ENCODE data around the gene F12.

DNA sequence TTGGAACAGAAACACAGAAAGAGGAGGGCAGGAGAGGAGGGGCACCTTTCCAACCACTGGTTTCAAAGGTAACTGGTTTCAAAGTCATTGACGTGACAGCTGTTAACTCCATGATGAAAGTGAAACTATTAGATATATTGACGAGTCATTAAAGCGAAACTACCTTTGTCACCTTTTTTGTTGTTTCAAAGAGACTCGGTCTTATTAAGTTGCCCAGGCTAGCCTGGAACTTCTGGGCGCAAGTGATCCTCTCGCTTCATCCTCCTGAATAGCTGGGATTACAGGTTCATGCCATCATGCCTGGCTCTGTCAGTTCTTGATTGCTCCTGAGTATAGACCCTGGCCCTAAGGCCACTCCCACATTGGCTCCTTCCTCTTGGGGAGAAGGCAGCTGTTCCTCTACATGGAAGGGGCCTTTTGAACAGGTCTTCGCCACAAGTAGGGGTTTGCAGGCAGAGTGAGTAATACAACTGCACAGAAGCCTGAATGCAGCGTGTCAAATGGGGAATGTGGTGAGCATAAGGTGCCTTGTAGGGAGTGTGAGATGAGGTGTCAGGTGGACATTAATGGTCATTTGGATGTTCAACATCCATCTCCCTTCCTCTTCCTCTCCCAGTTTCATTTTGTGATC is 3.4 kb upstream of the F12 start:
- TF ChIP-seq, protein P1, sequence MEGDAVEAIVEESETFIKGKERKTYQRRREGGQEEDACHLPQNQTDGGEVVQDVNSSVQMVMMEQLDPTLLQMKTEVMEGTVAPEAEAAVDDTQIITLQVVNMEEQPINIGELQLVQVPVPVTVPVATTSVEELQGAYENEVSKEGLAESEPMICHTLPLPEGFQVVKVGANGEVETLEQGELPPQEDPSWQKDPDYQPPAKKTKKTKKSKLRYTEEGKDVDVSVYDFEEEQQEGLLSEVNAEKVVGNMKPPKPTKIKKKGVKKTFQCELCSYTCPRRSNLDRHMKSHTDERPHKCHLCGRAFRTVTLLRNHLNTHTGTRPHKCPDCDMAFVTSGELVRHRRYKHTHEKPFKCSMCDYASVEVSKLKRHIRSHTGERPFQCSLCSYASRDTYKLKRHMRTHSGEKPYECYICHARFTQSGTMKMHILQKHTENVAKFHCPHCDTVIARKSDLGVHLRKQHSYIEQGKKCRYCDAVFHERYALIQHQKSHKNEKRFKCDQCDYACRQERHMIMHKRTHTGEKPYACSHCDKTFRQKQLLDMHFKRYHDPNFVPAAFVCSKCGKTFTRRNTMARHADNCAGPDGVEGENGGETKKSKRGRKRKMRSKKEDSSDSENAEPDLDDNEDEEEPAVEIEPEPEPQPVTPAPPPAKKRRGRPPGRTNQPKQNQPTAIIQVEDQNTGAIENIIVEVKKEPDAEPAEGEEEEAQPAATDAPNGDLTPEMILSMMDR (IDR thresholded peaks at IDR 0.05), result no peak
- TF ChIP-seq, protein P2, sequence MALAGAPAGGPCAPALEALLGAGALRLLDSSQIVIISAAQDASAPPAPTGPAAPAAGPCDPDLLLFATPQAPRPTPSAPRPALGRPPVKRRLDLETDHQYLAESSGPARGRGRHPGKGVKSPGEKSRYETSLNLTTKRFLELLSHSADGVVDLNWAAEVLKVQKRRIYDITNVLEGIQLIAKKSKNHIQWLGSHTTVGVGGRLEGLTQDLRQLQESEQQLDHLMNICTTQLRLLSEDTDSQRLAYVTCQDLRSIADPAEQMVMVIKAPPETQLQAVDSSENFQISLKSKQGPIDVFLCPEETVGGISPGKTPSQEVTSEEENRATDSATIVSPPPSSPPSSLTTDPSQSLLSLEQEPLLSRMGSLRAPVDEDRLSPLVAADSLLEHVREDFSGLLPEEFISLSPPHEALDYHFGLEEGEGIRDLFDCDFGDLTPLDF (CRISPR knock-in tag; IDR thresholded peaks at IDR 0.05), result no peak
- TF ChIP-seq ZNF138 (CRISPR knock-in tag; conservative IDR thresholded peaks at IDR 0.05) (no peak), STAT6 (CRISPR knock-in tag; conservative IDR thresholded peaks at IDR 0.05; ENCODE audit: low read depth) (no peak), SMAD3 (CRISPR knock-in tag; IDR thresholded peaks at IDR 0.05; ENCODE audit: borderline replicate concordance) (no peak), ZNF219 (CRISPR knock-in tag; IDR thresholded peaks at IDR 0.05; ENCODE audit: borderline replicate concordance) (no peak), FOXK1 (CRISPR knock-in tag; IDR thresholded peaks at IDR 0.05) (no peak), SP1 (CRISPR knock-in tag; conservative IDR thresholded peaks at IDR 0.05) (no peak), JUN (CRISPR knock-in tag; IDR thresholded peaks at IDR 0.05) (no peak), CREM (CRISPR knock-in tag; IDR thresholded peaks at IDR 0.05) (no peak)
- TF ChIP-seq, protein P3, sequence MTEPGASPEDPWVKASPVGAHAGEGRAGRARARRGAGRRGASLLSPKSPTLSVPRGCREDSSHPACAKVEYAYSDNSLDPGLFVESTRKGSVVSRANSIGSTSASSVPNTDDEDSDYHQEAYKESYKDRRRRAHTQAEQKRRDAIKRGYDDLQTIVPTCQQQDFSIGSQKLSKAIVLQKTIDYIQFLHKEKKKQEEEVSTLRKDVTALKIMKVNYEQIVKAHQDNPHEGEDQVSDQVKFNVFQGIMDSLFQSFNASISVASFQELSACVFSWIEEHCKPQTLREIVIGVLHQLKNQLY (CRISPR knock-in tag; IDR thresholded peaks at IDR 0.05), result no peak
- TF ChIP-seq, protein P4, sequence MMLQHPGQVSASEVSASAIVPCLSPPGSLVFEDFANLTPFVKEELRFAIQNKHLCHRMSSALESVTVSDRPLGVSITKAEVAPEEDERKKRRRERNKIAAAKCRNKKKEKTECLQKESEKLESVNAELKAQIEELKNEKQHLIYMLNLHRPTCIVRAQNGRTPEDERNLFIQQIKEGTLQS (CRISPR knock-in tag; conservative IDR thresholded peaks at IDR 0.05), result no peak

Data from WTC11 (cell line).